RKO (cell line): ENCODE measurements around the gene WDR93.

Experiments used
- DNase-seq: peaks from one replicate; pipeline ENCODE4 v3.0.0-alpha.2; 2016; ENCODE audit warnings: low spot score

The WDR93 gene

DNA sequence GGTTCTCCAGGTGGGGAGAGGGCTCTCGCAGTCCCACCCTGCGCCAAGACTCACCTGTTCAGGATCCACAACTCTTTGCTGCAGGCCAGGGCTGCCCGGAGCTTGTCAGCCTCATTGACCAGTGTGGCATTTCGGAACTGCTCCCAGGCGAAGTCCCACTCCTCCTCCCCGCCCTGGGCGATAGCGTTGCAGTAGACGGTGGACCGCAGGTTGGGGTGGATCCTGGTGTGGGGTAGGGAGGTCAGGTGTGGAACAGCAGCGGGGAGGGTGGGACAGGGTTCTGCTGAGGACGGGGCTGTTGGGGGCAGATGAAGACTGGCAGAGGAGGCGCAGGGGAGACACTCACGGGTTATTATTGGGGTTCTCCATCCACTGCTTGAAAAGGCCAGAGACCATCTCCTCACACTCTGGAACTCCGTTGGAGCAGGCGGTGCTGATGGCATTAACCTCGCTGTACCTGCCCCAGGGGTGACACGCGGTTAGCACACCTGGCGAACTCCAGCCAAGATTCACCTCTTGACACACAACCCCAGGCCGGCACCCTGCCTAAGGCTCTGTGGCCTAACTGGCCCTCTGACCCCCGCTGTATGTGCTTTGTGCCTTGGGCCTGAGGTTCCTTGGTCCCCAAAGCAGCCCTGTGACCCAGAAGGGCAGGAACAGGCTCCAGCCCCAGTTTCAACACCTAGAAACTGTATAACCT lies 101.6 kb downstream of the WDR93 start:
- DNase-seq = no peak
